GM10266 (cell line): Measurements from ENCODE around the gene STAMBP.

Source experiments
- DNase-seq: peaks from one replicate; pipeline ENCODE4 v3.0.0; 2012; ENCODE audit errors: extremely low spot score
- CTCF ChIP-seq: IDR thresholded peaks from 2 replicates; pipeline ENCODE4 v1.5.1; 2012; ENCODE audit warnings: mild to moderate bottlenecking, low read depth; ENCODE audit not compliant: control insufficient read depth, insufficient read depth; ENCODE audit errors: missing control alignments

The STAMBP gene

GRCh38 chr2:73850009-73850408 is 21.2 kb downstream of the STAMBP start:
- no peak for DNase-seq
- no peak for TF ChIP-seq CTCF

GRCh38 chr2:73851274-73851673 is 22.5 kb downstream of the STAMBP start:
- peak; percentile 16 for TF ChIP-seq CTCF
- DNase-seq: no peak

GRCh38 chr2:73852020-73852419 is 23.3 kb downstream of the STAMBP start:
- DNase-seq: no peak

GRCh38 chr2:73855526-73855925 is 26.8 kb downstream of the STAMBP start:
- no peak for DNase-seq
- TF ChIP-seq CTCF: no peak

More at GRCh38 chr2:73852020-73852419, 23.3 kb downstream of the STAMBP start:
- no peak for TF ChIP-seq CTCF

- DNase-seq: no peak
- no peak for TF ChIP-seq CTCF
Observed at GRCh38 chr2:73856214-73856613, 27.5 kb downstream of the STAMBP start.

GRCh38 chr2:73859721-73860586 is 31.2 kb downstream of the STAMBP start:
- no peak for DNase-seq
- no peak for TF ChIP-seq CTCF

- DNase-seq: no peak
- TF ChIP-seq CTCF: no peak
Observed at GRCh38 chr2:73862987-73863386, 34.2 kb downstream of the STAMBP start.
